HUDEP-2 (cell line): ENCODE measurements around the gene PIGQ.
A peak's percentile ranks its signal among the peaks of the same experiment; 100 is the strongest.

Experiments used
- DNase-seq, 76 experiments: peaks; one replicate each; lab custom pipeline; 2025; ENCODE audit not compliant: unreplicated experiment in 76 of 76; lab: John Stamatoyannopoulos, UW

Gene PIGQ

DNA sequence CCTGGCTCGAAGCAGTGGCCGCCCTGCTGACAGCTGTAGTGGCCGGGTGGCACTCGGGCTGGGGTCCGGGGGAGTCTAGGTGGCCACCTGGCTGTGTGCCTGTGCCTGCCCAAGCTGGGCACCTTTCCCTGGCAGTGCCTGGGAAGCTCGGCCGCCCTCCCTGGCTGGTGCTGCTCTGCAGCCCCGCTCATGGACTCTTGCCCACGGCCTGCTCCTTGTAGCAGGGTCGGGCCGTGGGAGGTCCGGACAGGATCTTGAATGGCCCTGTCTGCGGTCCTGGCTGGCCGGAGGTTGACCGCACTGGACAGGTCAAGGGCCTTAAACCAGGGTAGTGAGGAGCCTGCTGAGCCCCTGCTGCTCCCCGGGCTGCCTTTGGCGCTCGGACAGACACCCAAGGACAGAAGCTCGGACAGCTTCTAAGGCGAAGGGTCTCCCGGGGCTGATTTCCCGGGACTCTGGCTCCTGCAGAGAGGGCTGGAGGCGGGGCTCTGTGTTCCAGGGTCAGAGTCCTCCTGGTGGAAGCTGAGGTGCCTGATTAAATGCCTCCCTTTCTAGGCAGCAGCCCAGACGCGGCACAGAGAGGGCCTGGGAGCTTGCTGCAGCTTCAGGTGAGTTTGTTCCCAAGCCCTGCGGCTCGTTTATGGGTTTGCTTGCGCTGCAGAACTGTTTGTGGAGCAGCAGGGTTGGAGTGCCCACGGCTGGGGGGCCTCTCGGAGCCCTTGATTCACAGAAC lies 36.2 kb upstream of the PIGQ start:
- DNase-seq, result no peak

DNA sequence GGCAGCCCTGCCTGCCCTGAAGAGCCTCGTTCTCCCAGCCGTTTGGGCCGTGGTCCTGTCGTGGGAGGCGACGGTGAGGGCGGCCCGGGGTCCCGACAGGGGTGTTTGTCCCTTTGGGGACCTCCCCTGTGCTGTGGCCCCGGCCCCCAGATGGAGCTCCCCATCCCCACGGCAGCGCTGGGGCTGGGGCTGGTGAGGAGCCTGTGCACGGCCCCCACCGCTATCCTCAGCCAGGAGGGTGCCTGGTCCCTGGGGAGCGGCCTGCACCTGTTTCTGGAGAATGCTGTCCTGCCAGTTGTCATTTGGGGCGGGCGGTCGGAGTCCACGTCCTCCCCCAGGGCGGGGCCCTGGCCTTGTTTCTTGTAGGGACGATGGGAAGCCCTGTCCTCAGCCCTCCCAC lies 35.6 kb upstream of the PIGQ start:
- no peak for DNase-seq

- no peak for DNase-seq
These were observed 34.8 kb upstream of the PIGQ start for GRCh38 chr16:534856-535445.

- DNase-seq, result peak in 70 of 76 experiments; percentile 17 to 88 (median 67)
These were observed 34.0 kb upstream of the PIGQ start for GRCh38 chr16:535446-536405.

GRCh38 chr16:536746-537145 lies 33.0 kb upstream of the PIGQ start:
- DNase-seq, result no peak

GRCh38 chr16:537415-538335 lies 32.1 kb upstream of the PIGQ start:
- no peak for DNase-seq

DNA sequence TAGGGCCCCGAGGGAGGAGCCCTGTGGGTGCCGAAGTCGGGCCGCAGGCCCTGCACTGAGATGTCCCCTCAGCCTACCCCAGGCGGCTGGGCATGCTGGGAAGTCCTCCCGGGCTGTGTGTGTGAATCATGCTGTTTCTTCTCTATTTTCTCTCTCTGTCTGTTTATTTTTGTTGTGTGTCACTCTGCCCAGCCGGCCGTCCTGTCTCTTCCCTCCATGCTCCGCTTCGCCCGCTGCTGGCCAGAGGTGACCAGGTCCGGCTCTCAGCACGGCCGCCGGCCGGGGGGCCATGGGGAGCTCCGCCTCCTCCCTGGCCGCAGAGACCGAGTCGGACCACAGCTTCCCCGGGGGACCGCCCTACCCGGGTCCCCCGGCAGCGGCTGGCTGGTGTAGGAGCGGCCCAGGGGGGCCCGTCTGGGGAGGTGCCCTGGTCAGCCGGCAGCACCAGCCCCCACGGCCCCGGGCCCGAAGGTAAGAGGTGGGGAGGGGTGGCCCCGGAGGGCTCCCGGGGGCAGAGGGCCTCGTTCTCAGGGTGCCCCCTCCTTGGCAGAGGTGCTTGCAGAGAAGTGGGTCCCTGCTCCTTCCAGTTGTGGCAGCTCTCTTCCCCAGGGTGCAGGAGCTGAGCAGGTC lies 29.8 kb upstream of the PIGQ start:
- no peak for DNase-seq

DNA sequence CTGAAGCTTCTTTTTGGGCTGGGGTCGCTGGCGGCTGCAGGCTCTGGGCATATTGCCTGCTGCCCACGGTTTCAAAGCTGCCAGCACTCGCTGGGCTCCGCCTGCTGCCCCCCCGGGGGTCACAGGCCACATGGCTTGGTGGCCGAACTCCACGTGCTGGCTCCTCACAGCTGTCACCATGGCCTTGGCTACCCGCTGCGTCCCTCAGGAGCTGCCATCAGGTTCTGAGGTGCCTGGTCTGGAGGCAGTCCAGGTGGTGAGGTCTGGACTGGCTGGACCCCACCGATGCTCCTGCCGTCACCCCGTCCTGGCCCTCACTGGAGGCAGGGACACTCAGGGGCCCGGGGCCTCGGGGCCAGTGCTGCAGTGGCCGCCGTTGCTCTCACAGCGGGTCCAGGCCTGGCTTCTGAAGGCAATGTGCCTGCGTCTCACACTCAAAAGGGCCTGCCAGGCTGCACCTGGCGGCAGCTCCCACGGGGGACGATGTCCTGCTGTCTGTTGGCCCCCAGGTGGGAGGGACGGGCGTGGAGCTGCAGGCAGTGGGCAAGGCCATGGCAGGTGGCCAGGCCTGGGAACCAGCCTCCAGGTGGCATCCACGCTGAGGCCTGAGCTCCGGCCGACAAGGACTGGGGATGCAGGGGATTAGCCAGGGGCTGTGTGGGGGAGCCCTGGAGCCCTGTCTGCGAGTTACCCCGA lies 29.0 kb upstream of the PIGQ start:
- no peak for DNase-seq

DNA sequence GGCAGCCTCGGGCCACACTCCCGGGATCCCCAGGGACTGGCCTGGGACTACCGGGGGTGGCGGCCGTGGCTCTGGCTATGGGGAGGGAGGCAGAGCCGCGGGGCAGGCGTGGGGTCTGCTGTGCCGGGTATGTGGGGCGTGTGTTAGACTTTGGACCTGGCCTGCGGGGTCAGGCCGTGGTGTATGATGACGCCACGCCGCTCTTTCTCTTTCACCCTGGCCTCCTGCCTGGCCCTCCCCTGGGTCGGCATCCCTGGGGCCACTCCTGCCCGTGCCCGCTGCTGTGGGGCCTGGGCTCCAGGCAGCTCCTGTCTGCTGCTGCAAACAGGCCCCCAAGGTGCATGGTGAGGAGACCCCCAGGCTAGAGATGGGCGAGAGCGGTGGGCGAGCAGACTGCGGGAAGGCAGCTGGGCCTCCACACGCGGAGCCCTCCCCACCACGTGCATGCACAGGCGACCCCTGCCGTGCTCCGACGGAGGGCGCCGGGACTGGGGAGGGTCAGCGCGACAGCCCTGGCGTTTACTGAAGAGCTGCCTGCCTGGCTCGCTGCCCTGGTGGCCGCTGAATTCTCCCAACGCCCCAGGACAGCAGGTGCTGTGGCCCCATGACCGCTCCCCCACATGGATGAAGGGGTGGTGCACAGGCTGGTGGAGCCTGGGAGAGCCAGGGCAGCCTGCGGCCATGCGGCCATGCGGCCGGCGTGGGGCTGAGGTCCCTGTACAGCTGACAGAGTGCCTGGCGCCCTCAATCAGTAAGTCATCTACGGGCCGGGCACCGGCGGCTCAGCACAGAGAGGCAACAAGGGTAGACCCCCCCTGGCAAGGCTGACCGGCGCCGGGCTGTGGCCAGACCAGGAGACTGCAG lies 26.2 kb upstream of the PIGQ start:
- no peak for DNase-seq

DNA sequence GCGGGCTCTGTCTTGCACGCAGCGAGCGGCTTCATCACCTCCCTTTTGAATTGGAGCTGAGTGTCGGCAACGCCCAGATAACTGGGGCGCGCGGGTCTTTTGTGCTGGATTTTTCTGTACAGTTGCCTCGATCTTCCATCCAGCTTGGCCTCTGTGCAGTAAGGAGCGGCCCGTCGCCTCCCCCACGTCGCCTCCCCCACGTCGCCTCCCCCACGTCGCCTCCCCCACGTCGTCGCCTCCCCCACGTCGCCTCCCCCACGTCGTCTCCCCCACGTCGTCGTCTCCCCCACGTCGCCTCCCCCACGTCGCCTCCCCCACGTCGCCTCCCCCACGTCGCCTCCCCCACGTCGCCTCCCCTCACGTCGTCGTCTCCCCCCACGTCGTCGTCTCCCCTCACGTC lies 25.3 kb upstream of the PIGQ start:
- no peak for DNase-seq

GRCh38 chr16:546909-547770 lies 22.6 kb upstream of the PIGQ start:
- DNase-seq, result peak in 50 of 76 experiments; percentile 10 to 81 (median 52)

GRCh38 chr16:548586-548985 lies 21.2 kb upstream of the PIGQ start:
- no peak for DNase-seq

DNA sequence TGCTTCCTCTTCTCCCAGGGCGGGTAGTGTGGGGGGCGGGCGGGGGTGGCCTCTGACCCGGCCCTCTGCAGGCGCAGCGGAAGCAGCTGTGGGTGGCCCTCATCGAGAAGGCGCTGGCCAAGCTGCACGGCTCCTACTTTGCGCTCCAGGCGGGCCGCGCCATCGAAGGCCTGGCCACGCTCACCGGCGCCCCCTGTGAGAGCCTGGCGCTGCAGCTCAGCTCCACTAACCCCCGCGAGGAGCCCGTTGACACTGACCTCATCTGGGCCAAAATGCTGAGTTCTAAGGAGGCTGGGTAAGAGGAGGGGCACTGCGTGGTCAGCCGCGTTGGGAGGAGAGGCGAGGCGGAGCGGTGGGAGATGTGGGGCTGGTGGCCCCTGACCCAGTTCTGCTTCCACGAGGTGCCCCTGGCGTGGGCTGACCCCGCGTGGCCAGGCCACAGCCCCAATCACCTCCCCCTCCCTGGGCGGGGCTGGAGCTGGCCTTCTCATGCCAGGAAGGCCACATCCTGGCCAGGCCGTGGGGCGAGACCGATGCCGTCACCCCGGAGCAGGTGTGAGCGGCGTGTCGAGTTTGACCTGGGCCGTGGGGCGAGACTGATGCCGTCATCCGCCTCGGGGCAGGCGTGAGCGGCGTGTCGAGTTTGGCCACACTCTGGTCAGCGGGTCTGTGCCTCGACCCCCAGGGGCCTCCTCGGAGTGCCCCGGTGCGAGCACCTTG lies 20.1 kb upstream of the PIGQ start:
- DNase-seq, result no peak

DNA sequence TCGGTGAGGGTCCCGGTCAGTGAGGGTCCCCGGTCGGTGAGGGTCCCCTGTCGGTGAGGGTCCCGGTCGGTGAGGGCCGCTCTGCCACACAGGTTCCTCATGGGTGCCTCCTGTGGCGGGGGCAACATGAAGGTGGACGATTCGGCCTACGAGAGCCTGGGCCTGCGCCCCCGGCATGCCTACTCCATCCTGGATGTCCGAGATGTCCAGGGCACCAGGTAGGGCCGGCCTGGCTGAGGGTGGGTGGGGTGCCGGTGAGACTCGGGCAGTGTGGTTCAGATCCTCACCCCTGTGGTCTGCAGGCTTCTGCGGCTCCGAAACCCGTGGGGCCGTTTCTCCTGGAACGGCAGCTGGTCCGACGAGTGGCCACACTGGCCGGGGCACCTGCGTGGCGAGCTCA lies 18.6 kb upstream of the PIGQ start:
- DNase-seq, result no peak

DNA sequence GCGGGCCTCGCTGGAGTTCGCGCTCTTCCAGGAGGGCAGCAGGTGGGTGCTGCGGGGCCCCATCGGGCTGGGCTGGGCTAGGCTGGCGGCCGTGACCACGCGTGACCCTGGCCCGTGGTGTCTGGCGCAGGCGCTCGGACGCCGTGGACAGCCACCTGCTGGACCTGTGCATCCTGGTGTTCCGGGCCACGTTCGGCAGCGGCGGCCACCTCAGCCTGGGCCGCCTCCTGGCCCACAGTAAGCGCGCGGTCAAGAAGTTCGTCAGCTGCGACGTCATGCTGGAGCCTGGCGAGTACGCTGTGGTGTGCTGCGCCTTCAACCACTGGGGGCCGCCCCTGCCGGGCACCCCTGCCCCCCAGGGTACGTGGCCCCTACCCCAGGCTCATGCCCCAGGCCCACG lies 17.6 kb upstream of the PIGQ start:
- DNase-seq, result no peak

DNA sequence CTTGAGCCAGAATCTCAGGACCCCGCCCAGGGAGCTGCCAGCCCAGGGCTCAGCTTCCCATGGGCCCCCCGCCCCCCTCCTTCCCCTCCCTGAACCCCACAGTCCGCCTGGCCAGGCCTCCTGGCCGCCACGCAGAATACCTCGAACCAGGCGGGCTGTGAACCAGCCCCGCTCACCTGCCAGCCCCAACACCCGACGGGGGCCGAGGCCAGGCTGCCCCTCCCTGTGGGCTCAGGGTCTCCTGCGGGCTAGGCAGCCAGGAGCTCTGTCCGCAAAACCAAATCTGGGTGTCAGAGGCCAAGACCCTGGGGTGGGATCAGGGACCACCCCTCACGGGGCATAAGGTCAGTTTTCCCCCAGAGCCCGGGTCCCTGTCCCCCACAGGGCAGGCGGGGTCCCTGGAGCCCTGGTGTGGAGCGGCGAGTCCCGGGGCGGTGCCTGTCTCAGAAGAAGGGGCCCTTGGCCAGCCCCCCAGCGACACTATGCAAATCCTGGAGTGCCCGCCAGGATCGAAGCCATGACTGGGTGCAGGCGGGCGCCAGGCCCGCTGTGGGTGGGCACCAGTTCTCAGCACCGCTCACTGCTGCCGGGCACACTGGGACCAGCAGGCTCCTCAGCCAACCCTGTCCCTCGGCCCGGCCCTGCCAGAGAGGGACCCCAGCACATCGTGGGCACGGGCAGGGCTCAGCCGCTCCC lies 16.0 kb upstream of the PIGQ start:
- DNase-seq, result no peak
